Naive thymus-derived CD8-positive, alpha-beta T cell (primary cell): ENCODE data around the gene GALNT18. TPM values are rescaled to one million over a fixed set of nuclear protein-coding genes. Genes with fewer than 3 reads are reported as not detected.
A peak's percentile ranks its signal among the peaks of the same experiment; 100 is the strongest.
"Not testable (repeated sequence)": the region's sequence is repeated elsewhere in the genome, so short reads cannot be mapped to it uniquely, and the experiment has no call there.

ENCODE experiments used
- ATAC-seq, 2 donors: fragments of 150-1000 bp; cut with Tn5 transposase in 1 of 2; sonication (Bioruptor Pico), chemical (Tn5 transposase) in 1 of 2; 1 replicate in 1 of 2; 2 replicates in 1 of 2; pipeline ENCODE4 v1.10.0; 2021; ENCODE audit warnings: mild to moderate bottlenecking in 2 of 2, moderate library complexity in 2 of 2
- POLR2A ChIA-PET: fragments of 350-600 bp; sonication (Branson Sonifier 250); formaldehyde crosslinking; loops from one replicate; lab custom pipeline; 2021; ENCODE audit warnings: antibody characterized with exemption; lab: Charles Lee
- DNase-seq, 10 donors: peaks; one replicate each; pipeline versions ENCODE4 v3.0.0 to v3.0.0-alpha.2; 2020 to 2022
- H3K27ac Mint-ChIP-seq, 10 donors: one replicate each; pipeline ENCODE4 v1.8.0; 2020 to 2022; ENCODE audit warnings: mild to moderate bottlenecking in 10 of 10, mixed read lengths in 10 of 10, moderate library complexity in 4 of 10, inconsistent platforms in 1 of 10
- H3K27me3 Mint-ChIP-seq, 5 donors: one replicate each; pipeline ENCODE4 v1.8.0; 2021 to 2022; ENCODE audit warnings: mixed read lengths in 5 of 5
- H3K36me3 Mint-ChIP-seq, 3 donors: one replicate each; pipeline ENCODE4 v1.8.0; 2020 to 2022; ENCODE audit warnings: mixed read lengths in 3 of 3, mild to moderate bottlenecking in 2 of 3, inconsistent platforms in 1 of 3
- H3K4me1 Mint-ChIP-seq, 4 donors: one replicate each; pipeline ENCODE4 v1.8.0; 2021 to 2022; ENCODE audit warnings: mixed read lengths in 4 of 4
- H3K4me3 Mint-ChIP-seq, 10 donors: one replicate each; pipeline ENCODE4 v1.8.0; 2020 to 2022; ENCODE audit warnings: mild to moderate bottlenecking in 10 of 10, mixed read lengths in 10 of 10, moderate library complexity in 6 of 10, inconsistent platforms in 1 of 10
- H3K9me3 Mint-ChIP-seq, 9 donors: one replicate each; pipeline ENCODE4 v1.8.0; 2020 to 2022; ENCODE audit warnings: mixed read lengths in 9 of 9, mild to moderate bottlenecking in 3 of 9, inconsistent platforms in 1 of 9, moderate library complexity in 1 of 9
- polyA plus RNA-seq, 3 donors: library from polyadenylated mRNA; unstranded; fragments of 300-500 nt; fragmentation: Illumina TruSeq; gene quantifications; one replicate each; pipeline ENCODE4 v1.2.3, GENCODE V29; 2021
- total RNA-seq, 8 experiments: library from RNA in 2 of 8; stranded (reverse) in 2 of 8; gene quantifications; one replicate each; pipeline ENCODE4 v1.2.3 and lab custom pipeline; 2021 to 2026

GALNT18 gene
- total and polyA plus RNA-seq, 5 experiments from 2014 or later, result not detected

GRCh38 chr11:11449327-11449726, 172.5 kb downstream of the GALNT18 start:
- ATAC-seq (no peak), DNase-seq (no peak)

GRCh38 chr11:11448626-11449025, 173.2 kb downstream of the GALNT18 start:
- no peaks in the 10 kb centered on the region for H3K4me1 Mint-ChIP-seq
- ATAC-seq (no peak), DNase-seq (no peak)
- H3K9me3 Mint-ChIP-seq, result no peaks in the 10 kb centered on the region
- no peaks in the 10 kb centered on the region for H3K36me3 Mint-ChIP-seq
- peaks cover 0 to 14% (median 1%) of the 10 kb centered on the region in 5 donors for H3K27me3 Mint-ChIP-seq
- H3K27ac Mint-ChIP-seq, result no peak overlapping the region
- no peak overlapping the region for H3K4me3 Mint-ChIP-seq
- POLR2A ChIA-PET, result no interaction called here

More at GRCh38 chr11:11449327-11449726, 172.5 kb downstream of the GALNT18 start:
- Mint-ChIP-seq H3K9me3 (no peaks in the 10 kb centered on the region), H3K4me1 (no peaks in the 10 kb centered on the region), H3K36me3 (no peaks in the 10 kb centered on the region), H3K27me3 (peaks cover 0 to 14% (median 3%) of the 10 kb centered on the region in 5 donors), H3K4me3 (no peak overlapping the region), H3K27ac (no peak overlapping the region)
- POLR2A ChIA-PET, result no interaction called here

GRCh38 chr11:11447601-11448000, 174.2 kb downstream of the GALNT18 start:
- H3K27ac Mint-ChIP-seq, H3K4me3 Mint-ChIP-seq, H3K4me1 Mint-ChIP-seq, POLR2A ChIA-PET, H3K36me3 Mint-ChIP-seq, ATAC-seq, DNase-seq, H3K9me3 Mint-ChIP-seq: not testable (repeated sequence)
- H3K27me3 Mint-ChIP-seq, result peaks cover 1 to 14% (median 5%) of the 10 kb centered on the region in 5 donors

- Mint-ChIP-seq H3K4me3 (no peak overlapping the region), H3K4me1 (peaks cover 0 to 2% (median 0%) of the 10 kb centered on the region in 4 donors), H3K9me3 (no peaks in the 10 kb centered on the region), H3K36me3 (no peaks in the 10 kb centered on the region), H3K27me3 (peaks cover 1 to 14% (median 5%) of the 10 kb centered on the region in 5 donors), H3K27ac (no peak overlapping the region)
- POLR2A ChIA-PET, result no interaction called here
- ATAC-seq (no peak), DNase-seq (no peak)
Measured at GRCh38 chr11:11446967-11447366, 174.8 kb downstream of the GALNT18 start.

- Mint-ChIP-seq H3K4me1 (peaks cover 0 to 2% (median 0%) of the 10 kb centered on the region in 4 donors), H3K27me3 (peaks cover 1 to 14% (median 5%) of the 10 kb centered on the region in 5 donors), H3K4me3 (no peak overlapping the region), H3K9me3 (no peaks in the 10 kb centered on the region), H3K27ac (no peak overlapping the region), H3K36me3 (no peaks in the 10 kb centered on the region)
- POLR2A ChIA-PET, result no interaction called here
- DNase-seq (no peak), ATAC-seq (no peak)
Measured at GRCh38 chr11:11446564-11446963, 175.2 kb downstream of the GALNT18 start.

- Mint-ChIP-seq H3K9me3 (no peaks in the 10 kb centered on the region), H3K27ac (no peak overlapping the region), H3K4me3 (no peak overlapping the region), H3K27me3 (peaks cover 1 to 14% (median 5%) of the 10 kb centered on the region in 5 donors), H3K4me1 (peaks cover 0 to 2% (median 0%) of the 10 kb centered on the region in 4 donors), H3K36me3 (no peaks in the 10 kb centered on the region)
- no peak for ATAC-seq
- POLR2A ChIA-PET, result no interaction called here
- no peak for DNase-seq
Measured at GRCh38 chr11:11445441-11446185, 176.2 kb downstream of the GALNT18 start.

GRCh38 chr11:11444804-11445131, 177.0 kb downstream of the GALNT18 start:
- no peak for ATAC-seq
- H3K27ac Mint-ChIP-seq, result no peak overlapping the region

GRCh38 chr11:11444027-11444803, 177.6 kb downstream of the GALNT18 start:
- POLR2A ChIA-PET, result no interaction called here
- ATAC-seq (no peak), DNase-seq (no peak)
- Mint-ChIP-seq H3K4me3 (no peak overlapping the region), H3K4me1 (peaks cover 0 to 2% (median 0%) of the 10 kb centered on the region in 4 donors), H3K9me3 (no peaks in the 10 kb centered on the region), H3K27me3 (peaks cover 1 to 14% (median 5%) of the 10 kb centered on the region in 5 donors), H3K27ac (no peak overlapping the region), H3K36me3 (no peaks in the 10 kb centered on the region)

More at GRCh38 chr11:11444804-11445131, 177.0 kb downstream of the GALNT18 start:
- Mint-ChIP-seq H3K36me3 (no peaks in the 10 kb centered on the region), H3K9me3 (no peaks in the 10 kb centered on the region), H3K4me1 (peaks cover 0 to 2% (median 0%) of the 10 kb centered on the region in 4 donors), H3K4me3 (no peak overlapping the region), H3K27me3 (peaks cover 1 to 14% (median 5%) of the 10 kb centered on the region in 5 donors)
- POLR2A ChIA-PET, result no interaction called here
- DNase-seq, result no peak

- Mint-ChIP-seq H3K9me3 (no peaks in the 10 kb centered on the region), H3K4me1 (peaks cover 0 to 2% (median 0%) of the 10 kb centered on the region in 4 donors), H3K27me3 (peaks cover 1 to 14% (median 7%) of the 10 kb centered on the region in 5 donors), H3K27ac (no peak overlapping the region), H3K4me3 (no peak overlapping the region), H3K36me3 (no peaks in the 10 kb centered on the region)
- ATAC-seq (no peak), DNase-seq (no peak)
- POLR2A ChIA-PET, result no interaction called here
Measured at GRCh38 chr11:11442791-11443190, 179.0 kb downstream of the GALNT18 start.

- DNase-seq (no peak), ATAC-seq (no peak)
- Mint-ChIP-seq H3K27ac (peak overlapping the region in 1 of 10 donors; percentile 21), H3K27me3 (peaks cover 4 to 13% (median 5%) of the 10 kb centered on the region in 5 donors), H3K4me1 (peaks cover 0 to 2% (median 0%) of the 10 kb centered on the region in 4 donors), H3K4me3 (no peak overlapping the region), H3K9me3 (no peaks in the 10 kb centered on the region), H3K36me3 (no peaks in the 10 kb centered on the region)
- POLR2A ChIA-PET, result no interaction called here
Measured at GRCh38 chr11:11441516-11441915, 180.3 kb downstream of the GALNT18 start.

GRCh38 chr11:11441091-11441490, 180.7 kb downstream of the GALNT18 start:
- DNase-seq, result no peak
- Mint-ChIP-seq H3K36me3 (no peaks in the 10 kb centered on the region), H3K27me3 (peaks cover 4 to 13% (median 8%) of the 10 kb centered on the region in 5 donors), H3K27ac (no peak overlapping the region), H3K4me3 (no peak overlapping the region), H3K4me1 (peaks cover 0 to 2% (median 0%) of the 10 kb centered on the region in 4 donors), H3K9me3 (no peaks in the 10 kb centered on the region)
- ATAC-seq, result no peak
- POLR2A ChIA-PET, result no interaction called here

GRCh38 chr11:11440144-11440543, 181.7 kb downstream of the GALNT18 start:
- H3K27me3 Mint-ChIP-seq, result peaks cover 4 to 18% (median 8%) of the 10 kb centered on the region in 5 donors
- no peaks in the 10 kb centered on the region for H3K36me3 Mint-ChIP-seq
- H3K9me3 Mint-ChIP-seq, result no peaks in the 10 kb centered on the region
- H3K4me3 Mint-ChIP-seq, result no peak overlapping the region
- POLR2A ChIA-PET, result no interaction called here
- H3K4me1 Mint-ChIP-seq, result peaks cover 0 to 2% (median 0%) of the 10 kb centered on the region in 4 donors
- H3K27ac Mint-ChIP-seq, result no peak overlapping the region
- DNase-seq (no peak), ATAC-seq (no peak)

- Mint-ChIP-seq H3K4me1 (peaks cover 0 to 2% (median 0%) of the 10 kb centered on the region in 4 donors), H3K36me3 (no peaks in the 10 kb centered on the region), H3K27ac (no peak overlapping the region), H3K9me3 (no peaks in the 10 kb centered on the region), H3K27me3 (peaks cover 4 to 18% (median 8%) of the 10 kb centered on the region in 5 donors), H3K4me3 (no peak overlapping the region)
- ATAC-seq, result no peak
- POLR2A ChIA-PET, result no interaction called here
- no peak for DNase-seq
Measured at GRCh38 chr11:11439591-11439990, 182.2 kb downstream of the GALNT18 start.
